ENCODE results near the gene SYTL3.
"Not testable (repeated sequence)": the region's sequence is repeated elsewhere in the genome, so short reads cannot be mapped to it uniquely, and the experiment has no call there.

- TF ChIP-seq, protein P1, sequence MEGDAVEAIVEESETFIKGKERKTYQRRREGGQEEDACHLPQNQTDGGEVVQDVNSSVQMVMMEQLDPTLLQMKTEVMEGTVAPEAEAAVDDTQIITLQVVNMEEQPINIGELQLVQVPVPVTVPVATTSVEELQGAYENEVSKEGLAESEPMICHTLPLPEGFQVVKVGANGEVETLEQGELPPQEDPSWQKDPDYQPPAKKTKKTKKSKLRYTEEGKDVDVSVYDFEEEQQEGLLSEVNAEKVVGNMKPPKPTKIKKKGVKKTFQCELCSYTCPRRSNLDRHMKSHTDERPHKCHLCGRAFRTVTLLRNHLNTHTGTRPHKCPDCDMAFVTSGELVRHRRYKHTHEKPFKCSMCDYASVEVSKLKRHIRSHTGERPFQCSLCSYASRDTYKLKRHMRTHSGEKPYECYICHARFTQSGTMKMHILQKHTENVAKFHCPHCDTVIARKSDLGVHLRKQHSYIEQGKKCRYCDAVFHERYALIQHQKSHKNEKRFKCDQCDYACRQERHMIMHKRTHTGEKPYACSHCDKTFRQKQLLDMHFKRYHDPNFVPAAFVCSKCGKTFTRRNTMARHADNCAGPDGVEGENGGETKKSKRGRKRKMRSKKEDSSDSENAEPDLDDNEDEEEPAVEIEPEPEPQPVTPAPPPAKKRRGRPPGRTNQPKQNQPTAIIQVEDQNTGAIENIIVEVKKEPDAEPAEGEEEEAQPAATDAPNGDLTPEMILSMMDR (IDR thresholded peaks at IDR 0.05): not testable (repeated sequence)
- not testable (repeated sequence) for TF ChIP-seq POLR2A (IDR thresholded peaks at IDR 0.05)
Measured at GRCh38 chr6:158632538-158633119, 17.2 kb upstream of the SYTL3 start.

Data from body of pancreas (tissue), 4 donors.